ENCODE results near the gene PRDM15. TPM values are rescaled to one million over a fixed set of nuclear protein-coding genes. Genes with fewer than 3 reads are reported as not detected.

PRDM15 gene
- total RNA-seq, 1 donor from 2014 or later: 20.5 TPM

DNA sequence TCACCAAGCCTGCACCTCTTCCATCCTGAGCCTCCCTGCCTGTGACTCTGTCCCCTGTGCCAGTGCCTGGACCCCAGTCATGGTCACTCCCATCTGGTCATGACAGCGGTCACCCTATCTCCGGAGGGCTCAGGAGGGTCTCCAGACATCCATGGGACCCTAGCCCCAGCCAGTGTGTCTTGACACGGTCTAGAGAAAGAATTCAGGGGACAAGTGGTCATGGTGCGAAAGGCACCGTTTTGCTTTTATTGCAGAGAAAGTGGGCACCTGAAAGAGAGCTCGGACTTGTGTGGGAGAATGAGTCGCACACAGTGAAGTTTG, 107.6 kb downstream of the PRDM15 start:
- Histone ChIP-seq H3K27me3 (no peaks in the 10 kb centered on the region), H3K36me3 (no peaks in the 10 kb centered on the region), H3K9me3 (no peaks in the 10 kb centered on the region), H3K4me1 (peaks cover 0 to 9% of the 10 kb centered on the region in 2 donors), H3K4me3 (no peak overlapping the region), H3K27ac (no peak overlapping the region)
- peak in 1 of 2 donors; percentile 35 for DNase-seq (ENCODE audit: low spot score in 2 of 2)
- intact Hi-C loops (cut with DNase I): loop anchor here (10.0 kb wide), 1 partner anchor 487 kb away; no protein-coding TSS in a partner anchor
- TF ChIP-seq, protein P1, sequence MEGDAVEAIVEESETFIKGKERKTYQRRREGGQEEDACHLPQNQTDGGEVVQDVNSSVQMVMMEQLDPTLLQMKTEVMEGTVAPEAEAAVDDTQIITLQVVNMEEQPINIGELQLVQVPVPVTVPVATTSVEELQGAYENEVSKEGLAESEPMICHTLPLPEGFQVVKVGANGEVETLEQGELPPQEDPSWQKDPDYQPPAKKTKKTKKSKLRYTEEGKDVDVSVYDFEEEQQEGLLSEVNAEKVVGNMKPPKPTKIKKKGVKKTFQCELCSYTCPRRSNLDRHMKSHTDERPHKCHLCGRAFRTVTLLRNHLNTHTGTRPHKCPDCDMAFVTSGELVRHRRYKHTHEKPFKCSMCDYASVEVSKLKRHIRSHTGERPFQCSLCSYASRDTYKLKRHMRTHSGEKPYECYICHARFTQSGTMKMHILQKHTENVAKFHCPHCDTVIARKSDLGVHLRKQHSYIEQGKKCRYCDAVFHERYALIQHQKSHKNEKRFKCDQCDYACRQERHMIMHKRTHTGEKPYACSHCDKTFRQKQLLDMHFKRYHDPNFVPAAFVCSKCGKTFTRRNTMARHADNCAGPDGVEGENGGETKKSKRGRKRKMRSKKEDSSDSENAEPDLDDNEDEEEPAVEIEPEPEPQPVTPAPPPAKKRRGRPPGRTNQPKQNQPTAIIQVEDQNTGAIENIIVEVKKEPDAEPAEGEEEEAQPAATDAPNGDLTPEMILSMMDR (IDR thresholded peaks at IDR 0.05): no peak

DNA sequence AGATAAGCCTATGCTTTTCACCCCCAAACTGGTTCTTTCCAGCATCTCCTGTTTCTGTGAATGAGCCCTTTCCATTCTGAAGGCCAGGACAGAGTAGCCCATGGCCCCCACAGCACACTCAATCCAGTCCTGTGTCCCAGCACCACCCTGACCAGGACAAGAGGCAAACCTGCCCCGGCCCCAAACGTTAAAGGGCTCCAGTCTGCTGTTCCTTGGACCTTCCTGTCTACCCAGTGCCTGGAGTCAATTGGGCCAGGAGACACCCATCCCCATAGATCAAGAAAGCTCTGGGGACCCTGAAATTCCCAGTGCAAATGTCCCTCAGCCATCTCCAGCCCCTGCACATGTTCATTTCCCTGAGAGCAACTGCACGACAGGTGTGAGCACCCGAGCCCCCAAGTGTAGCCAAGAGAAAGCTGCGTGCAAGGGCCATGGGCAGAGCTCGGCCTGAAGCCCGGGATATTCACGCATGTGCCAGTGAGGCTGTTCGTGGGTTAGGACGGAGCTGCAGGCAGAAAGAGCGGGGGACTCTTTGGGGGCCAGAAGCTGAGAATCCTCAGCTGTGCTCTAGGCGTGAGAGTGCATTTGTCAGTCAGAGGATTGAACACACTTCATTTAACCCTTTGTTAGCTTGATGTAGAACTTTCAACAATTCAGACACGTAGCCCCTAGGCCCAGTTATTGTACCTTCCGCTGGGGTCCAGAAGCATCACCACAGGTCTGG, 108.1 kb downstream of the PRDM15 start:
- H3K27ac ChIP-seq: no peak overlapping the region
- H3K27me3 ChIP-seq: no peaks in the 10 kb centered on the region
- TF ChIP-seq, protein P1 (IDR thresholded peaks at IDR 0.05): no peak
- peaks cover 0 to 11% of the 10 kb centered on the region in 2 donors for H3K4me1 ChIP-seq
- intact Hi-C loops (cut with DNase I): loop anchor here (10.0 kb wide), 1 partner anchor 486 kb away; no protein-coding TSS in a partner anchor
- no peaks in the 10 kb centered on the region for H3K36me3 ChIP-seq
- no peak overlapping the region for H3K4me3 ChIP-seq
- DNase-seq (ENCODE audit: low spot score in 2 of 2): peak in 1 of 2 donors; percentile 57
- no peaks in the 10 kb centered on the region for H3K9me3 ChIP-seq

DNA sequence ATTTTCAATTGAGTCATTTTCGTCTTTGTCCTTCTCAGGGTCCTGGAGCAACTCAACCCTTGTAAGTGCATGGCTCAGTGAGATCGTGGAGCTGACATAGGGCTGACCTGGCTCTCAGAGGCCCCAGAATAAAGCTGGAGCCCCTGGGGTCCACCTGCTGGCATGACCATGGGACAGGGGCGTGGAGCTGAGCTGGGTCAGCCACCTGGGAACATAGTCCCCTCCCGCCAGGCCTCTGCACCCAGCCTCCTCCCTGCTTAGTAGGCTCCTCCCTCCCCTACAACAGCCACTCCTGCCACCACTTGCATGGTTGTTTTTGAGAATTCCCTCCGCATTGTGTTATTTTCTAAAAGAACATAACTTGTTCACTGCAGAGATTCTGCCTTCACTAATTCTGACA, 109.2 kb downstream of the PRDM15 start:
- Histone ChIP-seq H3K9me3 (no peaks in the 10 kb centered on the region), H3K27ac (no peak overlapping the region), H3K4me3 (no peak overlapping the region), H3K4me1 (peaks cover 0 to 11% of the 10 kb centered on the region in 2 donors), H3K27me3 (no peaks in the 10 kb centered on the region), H3K36me3 (no peaks in the 10 kb centered on the region)
- no peak for DNase-seq (ENCODE audit: low spot score in 2 of 2)
- TF ChIP-seq, protein P1 (IDR thresholded peaks at IDR 0.05): no peak
- intact Hi-C loops (cut with DNase I): loop anchor here (2.0 to 10.0 kb wide), 5 partner anchors 43 to 1955 kb away; partner anchors contain the start of gene BACE2

DNA sequence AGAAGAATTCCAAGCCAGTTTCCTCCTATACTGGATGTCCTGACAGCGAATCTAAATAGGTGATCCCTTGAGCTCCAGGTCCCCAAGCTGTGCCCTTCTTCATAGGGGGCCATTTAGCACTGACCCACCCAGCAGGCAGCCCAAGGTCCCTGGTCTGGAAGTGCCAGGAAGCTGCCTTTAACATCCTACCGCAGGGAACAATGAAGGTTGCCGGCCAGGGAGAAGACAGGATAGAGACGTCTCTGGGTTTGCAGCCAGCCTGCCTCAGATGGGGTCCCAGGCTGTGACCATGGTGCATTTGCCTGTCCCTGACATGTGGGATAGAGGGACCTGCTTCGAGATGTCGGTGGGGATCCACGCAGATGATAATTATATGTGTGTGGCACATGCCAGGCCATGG, 109.6 kb downstream of the PRDM15 start:
- TF ChIP-seq, protein P1 (IDR thresholded peaks at IDR 0.05): no peak
- peak in 1 of 2 donors; percentile 56 for DNase-seq (ENCODE audit: low spot score in 2 of 2)
- Histone ChIP-seq H3K27me3 (no peaks in the 10 kb centered on the region), H3K4me3 (no peak overlapping the region), H3K4me1 (peaks cover 0 to 11% of the 10 kb centered on the region in 2 donors), H3K36me3 (no peaks in the 10 kb centered on the region), H3K27ac (peak overlapping the region; percentile 64 to 83), H3K9me3 (no peaks in the 10 kb centered on the region)
- intact Hi-C loops (cut with DNase I): loop anchor here (2.0 to 10.0 kb wide), 4 partner anchors 43 to 1955 kb away; partner anchors contain the start of gene BACE2

DNA sequence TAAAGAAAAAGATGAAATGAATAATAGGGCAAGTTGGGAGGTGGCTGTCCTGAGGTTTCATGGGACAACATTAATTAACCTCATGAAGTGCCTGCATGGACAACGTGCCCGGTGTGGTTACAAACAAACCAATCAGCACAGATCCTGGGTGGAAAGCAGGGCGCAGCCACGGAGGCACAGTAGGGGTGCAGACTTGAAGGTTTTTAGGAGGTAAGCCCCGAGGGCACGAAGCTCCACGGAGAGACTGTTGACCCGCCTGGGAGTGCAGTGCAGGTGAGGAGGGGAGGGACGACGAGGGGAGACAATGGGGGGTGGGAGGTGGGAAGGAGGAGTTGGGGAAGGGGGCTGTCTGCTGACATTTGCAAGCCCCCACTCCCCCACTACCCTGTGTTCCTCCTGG, 110.0 kb downstream of the PRDM15 start:
- intact Hi-C loops (cut with DNase I): loop anchor here (2.0 to 10.0 kb wide), 4 partner anchors 42 to 1956 kb away; partner anchors contain the start of gene BACE2
- no peaks in the 10 kb centered on the region for H3K27me3 ChIP-seq

More for the DNA sequence above, 110.0 kb downstream of the PRDM15 start:
- H3K4me1 ChIP-seq: peaks cover 0 to 11% of the 10 kb centered on the region in 2 donors
- H3K27ac ChIP-seq: peak overlapping the region; percentile 64 to 83
- H3K4me3 ChIP-seq: peak overlapping the region; percentile 53 to 60
- H3K9me3 ChIP-seq: no peaks in the 10 kb centered on the region
- peak in 1 of 2 donors; percentile 57 for DNase-seq (ENCODE audit: low spot score in 2 of 2)
- TF ChIP-seq, protein P1 (IDR thresholded peaks at IDR 0.05): no peak
- H3K36me3 ChIP-seq: no peaks in the 10 kb centered on the region

Data from ascending aorta (tissue), 2 donors.